Heart left ventricle (tissue), 13 donors: Measurements from ENCODE around the gene DPH3.

ENCODE experiments used
- CTCF ChIP-seq, 12 donors: fragments of 200-600 bp; sonication (generic) in 4 of 12; IDR thresholded peaks; one replicate each; pipeline versions ENCODE4 v1.5.0 to v1.8.0; 2018 to 2022; ENCODE audit warnings: antibody characterized with exemption in 12 of 12, mild to moderate bottlenecking in 5 of 12
- POLR2A ChIP-seq, 2 donors: fragments of 450-650 bp; IDR thresholded peaks; one replicate each; pipeline ENCODE4 v1.6.1; 2017; ENCODE audit warnings: antibody characterized with exemption in 2 of 2, mild to moderate bottlenecking in 2 of 2, moderate library complexity in 2 of 2
- donor health status: ischemic (EF 13 %, LVEDD 7.1; RV severe dilation, severe dysfunction).
- donor health status: DM: no; HTN: yes; CAD: no.
- donor health status: DM: no; HTN: no; CAD: no.
- donor health status: ischemic (EF 25% LVEDD 6.9; RV normal size, moderate dysfunction).
- donor health status: ischemic (EF 25% LVEDD 5.7; RV mildly dilated, moderate dysfunction).
- donor health status: ischemic (EF 35%, LVEDD 5.7; RV mildly dilated, moderate dysfunction).
- donor health status: nonischemic (EF 11% LVEDD 7.7; RV severe dilation, severe dysfunction).
- donor health status: DM: yes; HTN: yes; CAD: no.
- donor health status: PGD.
- donor health status: ischemic (EF 29% LVEDD 5.4; RV normal size, mild dysfunction).
- donor health status: nonischemic (EF 23%, LVEDD 6.1; RV moderate dilation, normal function).

DNA sequence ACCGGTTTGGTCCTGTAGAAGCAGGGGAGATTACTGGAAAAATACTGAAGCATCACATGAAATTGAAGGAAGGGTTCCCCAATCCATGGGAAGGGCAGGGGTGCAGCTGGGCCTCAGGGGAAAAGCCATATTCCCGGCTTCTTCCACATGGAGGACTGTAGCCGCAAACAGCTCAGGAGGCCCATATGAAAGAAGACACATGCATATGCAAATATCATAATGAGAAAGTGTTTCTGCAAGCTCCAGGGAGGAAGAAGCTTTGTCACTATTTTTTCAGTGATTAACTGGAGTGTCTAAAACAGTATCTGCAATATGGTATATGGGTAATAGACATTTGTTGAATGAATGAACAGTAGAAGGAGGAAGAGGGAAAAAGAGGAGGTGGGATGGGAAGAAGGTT lies 19.1 kb downstream of the DPH3 start:
- TF ChIP-seq CTCF (IDR thresholded peaks at IDR 0.05) (no peak), POLR2A (IDR thresholded peaks at IDR 0.05) (no peak)
